Measurements from ENCODE around the gene MYH15.
"Not testable (repeated sequence)": the region's sequence is repeated elsewhere in the genome, so short reads cannot be mapped to it uniquely, and the experiment has no call there.

Gene MYH15

DNA sequence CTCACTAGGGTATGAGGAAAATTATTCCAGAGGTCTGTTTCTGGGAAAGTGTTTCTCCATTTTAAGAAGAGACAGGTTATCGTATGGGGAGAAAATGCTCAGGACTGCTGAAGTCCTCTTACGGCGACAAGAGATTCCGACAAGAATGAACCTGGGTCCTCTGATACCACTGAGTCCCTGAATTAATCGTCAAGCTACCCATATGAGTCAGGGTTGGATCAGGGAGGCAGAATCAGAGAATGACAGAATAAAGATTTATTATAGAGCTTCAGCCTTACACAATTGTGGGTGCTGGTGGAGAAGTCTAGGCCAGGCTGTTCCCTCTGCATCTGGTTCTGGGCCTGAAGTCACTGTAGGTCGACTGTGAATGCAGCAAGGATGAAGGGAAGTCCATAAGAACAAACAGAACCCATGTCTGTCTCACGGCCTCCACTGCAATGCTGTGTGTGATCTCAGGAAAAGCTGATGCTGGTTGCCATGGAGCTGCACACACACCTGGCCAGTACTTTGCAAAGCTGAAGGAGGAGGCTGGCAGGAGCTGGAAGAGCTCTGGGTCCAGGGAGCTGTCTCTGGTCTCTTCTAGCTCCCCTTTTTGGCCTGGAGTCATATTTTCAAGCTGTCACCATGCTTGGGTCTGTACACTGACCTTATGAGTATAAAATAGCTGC lies 130.1 kb downstream of the MYH15 start:
- no peak for DNase-seq

DNA sequence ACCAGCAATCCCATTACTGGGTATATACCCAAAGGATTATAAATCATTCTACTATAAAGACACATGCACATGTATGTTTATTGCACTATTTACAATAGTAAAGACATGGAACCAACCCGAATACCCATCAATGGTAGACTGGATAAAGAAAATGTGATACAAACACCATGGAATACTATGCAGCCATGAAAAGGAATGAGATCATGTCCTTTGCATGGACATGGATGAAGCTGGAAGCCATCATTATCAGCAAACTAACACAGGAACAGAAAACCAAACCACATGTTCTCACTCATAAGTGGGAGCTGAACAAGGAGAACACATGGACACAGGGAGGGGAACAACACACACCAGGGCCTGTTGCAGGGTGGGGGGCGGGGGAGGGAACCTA lies 131.4 kb downstream of the MYH15 start:
- not testable (repeated sequence) for DNase-seq

DNA sequence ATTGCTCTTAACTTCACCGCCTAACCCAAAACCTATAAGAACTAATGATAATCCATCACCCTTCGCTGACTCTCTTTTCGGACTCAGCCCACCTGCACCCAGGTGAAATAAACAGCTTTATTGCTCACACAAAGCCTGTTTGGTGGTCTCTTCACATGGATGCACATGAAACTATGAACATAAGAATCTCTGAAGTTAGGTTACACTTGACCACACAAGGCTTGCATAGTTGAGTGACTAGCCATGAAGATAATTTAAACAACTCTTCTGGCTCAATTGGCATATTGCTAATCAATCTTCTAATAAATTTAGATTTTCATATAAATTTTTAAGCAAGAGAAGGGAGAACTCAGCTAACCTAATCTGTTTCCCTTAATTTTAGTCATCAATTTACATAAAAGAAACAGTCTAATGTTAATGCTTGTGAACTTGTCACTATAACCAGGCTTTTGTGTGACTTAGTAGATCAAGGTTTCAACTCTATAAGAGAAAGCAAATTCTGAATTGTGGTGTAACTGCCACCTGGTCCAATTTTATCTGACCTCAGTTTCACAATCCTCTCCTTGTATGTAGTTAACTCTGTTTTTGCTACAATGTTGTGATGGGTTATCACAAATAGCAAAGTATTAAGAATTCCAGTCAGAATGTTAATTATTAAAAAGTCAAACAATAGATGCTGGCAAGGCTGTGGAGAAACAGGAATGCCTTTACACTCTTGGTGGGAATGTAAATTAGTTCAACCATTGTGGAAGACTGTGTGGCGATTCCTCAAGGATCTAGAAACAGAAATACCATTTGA lies 132.0 kb downstream of the MYH15 start:
- no peak for DNase-seq

DNA sequence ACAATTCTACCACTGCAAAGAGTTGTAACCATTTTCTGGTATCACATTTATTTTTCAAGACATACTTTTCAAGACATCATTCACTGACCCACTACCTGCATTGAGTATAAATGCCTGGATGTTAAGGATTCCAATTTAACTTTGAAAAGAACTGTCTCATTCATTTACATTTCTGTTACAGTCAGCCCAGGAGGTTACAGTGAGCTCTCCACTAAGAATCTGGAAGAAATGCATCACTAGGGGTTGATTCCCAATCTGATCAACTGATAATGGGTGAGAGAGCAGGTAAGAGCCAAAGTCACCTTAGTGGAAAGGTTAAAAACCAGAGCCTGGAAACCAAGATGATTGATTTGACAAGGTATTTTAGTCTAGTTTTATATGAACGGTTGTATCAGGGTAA lies 133.0 kb downstream of the MYH15 start:
- DNase-seq: no peak

DNA sequence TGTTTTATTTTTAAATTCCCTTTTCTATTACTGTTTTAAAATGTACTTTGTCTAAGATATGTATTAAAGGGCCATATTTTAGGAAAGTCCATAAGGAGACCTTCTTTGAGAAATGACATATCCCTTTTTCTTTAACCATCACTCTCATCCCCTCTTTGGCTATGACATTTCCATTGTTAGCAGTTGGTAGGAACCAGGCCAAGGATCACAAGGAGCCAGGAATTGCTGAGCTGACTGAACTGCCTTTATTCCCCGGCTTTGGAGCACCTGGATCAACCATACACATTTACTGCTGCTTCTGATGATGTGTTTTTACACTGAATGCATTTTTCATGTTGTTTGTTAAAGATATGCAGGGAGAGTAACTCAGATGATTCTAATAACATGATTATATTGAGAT lies 134.4 kb downstream of the MYH15 start:
- no peak for DNase-seq

DNA sequence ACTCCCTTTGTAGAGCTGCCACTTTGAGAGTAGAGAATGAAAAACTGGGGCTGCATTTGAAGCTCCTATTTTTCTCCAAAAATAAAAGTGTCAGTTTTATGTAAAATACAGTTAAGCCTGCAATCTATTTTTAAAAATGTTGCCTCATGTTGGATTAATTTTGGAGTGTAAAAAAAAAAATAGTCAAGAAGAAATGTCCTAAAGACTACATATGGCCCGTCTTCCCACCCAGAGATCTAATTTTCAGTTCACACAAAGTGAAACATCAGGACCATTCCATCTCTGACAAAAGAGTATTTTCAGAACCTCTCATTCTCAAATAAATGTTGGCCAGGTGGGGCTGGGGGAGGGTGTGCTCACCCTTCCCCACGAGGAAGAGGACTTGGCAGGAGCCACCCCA lies 151.4 kb downstream of the MYH15 start:
- DNase-seq: no peak

DNA sequence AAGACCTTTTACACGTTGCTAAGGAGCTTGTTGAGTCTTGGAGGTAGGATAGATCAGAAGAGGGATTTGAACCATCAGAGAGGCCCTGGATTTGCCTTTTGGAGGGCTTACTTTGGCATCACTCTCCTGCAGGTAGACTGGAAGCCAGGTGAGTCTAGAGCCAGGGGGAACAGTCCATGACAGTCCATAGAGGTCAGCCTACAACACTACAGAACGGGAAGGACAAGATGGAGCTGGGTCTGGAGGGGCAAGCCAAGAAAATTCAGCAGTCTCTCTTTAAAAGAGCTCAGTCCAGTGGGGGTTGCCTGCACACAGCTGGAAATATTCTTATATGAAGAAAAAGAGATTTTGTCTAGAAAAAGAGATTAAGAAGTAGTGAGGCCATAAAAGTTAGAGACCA lies 153.4 kb downstream of the MYH15 start:
- no peak for DNase-seq

DNA sequence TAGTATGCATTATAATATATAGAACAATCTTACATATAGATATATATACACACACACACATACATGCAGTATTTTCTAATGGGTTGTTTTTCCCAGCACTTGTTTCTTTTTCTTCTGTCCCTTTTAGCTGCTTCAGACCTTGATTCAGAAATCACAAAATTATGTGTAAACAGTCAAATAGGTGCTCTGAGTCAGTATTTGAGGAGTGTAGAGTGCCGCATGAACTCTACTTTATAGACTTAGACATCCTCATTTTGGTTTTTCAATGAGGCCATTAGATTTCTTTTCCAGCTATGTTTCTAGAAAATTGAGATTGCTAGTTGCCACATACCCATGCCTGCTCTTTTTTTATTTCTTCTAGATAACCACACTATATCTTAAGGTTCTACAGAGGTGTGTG lies 155.8 kb downstream of the MYH15 start:
- no peak for DNase-seq

DNA sequence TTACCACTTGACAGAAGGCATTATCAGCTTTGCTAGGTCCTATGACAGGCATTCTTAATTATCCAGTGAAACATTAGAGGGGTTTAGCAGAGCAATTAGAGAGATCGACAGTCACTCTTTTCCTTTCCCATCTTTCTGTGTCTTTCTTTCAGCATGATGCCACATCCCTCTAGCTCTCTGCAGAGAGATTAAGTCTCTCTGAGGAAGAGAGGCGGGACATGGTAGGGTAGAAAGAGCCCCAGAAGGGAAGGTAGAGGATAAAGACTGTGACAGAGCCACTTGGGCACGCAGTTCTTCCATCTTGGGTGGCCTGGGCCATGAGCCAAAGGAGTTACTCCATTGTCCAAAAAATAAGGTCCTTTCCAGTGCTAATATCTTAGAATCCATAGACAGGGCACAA lies 158.2 kb downstream of the MYH15 start:
- no peak for DNase-seq

DNA sequence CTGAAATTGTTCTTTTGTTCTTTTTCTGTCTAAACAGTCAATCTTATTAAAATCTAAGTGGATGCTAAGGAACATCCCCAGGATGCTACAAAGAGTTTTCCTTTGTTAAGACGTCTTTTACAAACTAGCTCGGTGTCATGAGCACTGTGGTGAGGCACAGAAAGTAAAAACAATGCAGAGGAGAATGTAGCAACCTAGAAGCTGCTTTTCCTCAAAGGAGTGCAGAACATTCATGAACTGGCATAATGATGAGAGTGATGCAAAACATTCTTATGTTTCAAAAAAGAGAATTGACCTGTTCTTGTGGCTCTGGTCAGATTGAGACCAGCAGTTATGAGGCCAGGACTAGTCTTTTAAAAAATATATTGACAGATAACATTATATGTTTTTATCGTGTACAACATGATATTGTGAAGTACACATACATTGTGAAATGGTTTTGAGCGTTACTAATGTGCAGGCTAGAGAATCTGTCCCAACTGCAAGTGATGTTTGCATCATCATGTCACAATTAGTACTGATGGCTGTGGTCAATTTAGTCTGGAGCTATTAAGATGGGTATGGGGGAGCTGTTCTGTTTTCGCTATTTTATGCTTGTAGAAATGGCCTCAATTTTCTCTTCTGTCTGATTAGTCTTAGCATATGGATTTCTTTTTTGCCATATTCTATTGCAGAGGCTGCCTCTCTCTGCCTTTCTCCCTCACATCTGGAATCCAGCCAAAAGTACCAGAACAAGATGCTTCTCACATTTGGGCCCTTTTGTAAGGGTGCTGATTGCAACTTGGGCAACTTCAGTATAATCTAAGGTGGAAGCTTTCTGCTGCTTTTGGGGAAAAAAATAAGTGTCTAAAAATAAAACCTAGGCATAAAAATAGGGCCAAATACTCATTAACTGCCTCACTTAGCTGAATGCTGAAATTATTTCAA lies 163.8 kb downstream of the MYH15 start:
- no peak for DNase-seq

DNA sequence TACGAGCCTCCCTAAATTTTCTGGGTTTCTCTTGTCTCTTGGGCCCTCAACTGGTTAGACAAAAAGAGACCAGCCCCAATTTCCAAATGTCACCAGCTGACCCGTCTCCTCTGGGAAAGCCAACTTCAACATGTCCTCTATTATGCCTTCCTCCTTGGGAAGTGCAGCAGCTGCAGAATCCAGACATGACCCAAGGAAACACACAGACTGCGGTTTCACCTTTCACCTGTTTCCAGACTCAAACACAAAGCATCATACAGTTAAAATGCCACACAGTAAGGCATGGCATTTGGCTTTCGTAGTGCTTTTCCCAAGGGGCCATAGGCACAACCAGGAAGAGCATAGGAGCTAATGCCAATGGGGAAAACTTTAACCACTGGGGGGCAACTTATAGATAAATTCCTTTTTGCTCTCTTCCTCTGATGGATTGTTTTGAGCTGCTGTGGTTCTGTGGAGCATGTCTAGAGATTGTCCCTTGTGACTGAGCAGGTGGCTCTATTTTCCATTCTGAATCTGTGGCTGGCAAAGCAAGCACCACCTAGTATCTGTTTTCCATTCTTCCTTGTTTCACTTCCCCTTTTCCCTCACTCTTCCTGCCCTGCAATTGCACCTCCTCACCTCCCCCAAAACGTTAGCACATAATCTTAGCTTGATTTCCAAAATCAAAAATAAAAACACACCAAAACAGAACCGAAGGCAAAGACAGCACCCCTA lies 164.7 kb downstream of the MYH15 start:
- no peak for DNase-seq

DNA sequence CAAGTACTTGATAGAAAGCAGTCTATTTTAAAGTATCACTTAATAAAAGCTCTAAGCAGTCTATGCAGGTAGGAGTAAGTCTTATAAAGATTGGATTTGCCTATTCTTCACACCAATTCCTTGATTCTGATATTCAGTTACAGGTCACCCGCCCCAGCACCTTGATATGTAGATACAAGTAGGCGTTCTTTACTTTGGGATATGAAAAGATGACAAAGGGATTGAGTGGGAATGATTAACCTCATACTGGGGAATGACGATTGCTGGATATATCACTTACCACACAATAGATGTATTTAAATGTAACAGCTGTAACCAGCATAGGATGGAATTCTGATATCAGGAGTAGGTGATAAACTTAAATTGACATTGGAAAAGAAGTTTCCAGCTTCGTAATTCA lies 166.9 kb downstream of the MYH15 start:
- DNase-seq: no peak

DNA sequence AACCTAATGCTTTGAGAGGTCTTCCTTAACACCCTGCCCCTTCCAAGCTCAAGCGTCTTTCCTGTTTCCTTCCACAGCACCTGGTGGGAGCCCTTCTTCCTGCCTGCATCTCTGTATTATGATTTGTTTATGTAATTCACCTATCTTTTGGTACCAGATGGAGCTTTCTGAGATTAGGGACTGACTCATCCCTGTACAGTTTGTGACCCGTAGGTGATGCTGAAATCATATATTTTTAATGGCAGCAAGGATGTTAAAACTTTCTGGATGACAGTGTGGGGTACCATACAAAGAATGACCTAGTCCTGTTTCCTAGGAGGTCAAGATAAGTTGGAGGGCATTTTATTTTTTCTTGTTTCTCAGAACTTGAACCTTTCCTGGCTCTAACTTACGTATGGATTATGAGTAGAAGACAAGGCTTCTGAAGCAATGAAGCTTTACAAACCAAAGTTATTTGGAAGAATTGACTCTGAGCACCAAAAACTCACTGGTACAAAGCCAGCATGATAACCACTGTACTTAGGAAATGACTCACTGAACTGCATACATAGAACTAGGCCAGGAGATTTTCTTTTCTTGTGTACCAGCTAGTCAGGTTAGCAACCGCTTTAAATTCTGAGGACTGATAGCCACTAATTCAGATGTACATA lies 167.4 kb downstream of the MYH15 start:
- no peak for DNase-seq

DNA sequence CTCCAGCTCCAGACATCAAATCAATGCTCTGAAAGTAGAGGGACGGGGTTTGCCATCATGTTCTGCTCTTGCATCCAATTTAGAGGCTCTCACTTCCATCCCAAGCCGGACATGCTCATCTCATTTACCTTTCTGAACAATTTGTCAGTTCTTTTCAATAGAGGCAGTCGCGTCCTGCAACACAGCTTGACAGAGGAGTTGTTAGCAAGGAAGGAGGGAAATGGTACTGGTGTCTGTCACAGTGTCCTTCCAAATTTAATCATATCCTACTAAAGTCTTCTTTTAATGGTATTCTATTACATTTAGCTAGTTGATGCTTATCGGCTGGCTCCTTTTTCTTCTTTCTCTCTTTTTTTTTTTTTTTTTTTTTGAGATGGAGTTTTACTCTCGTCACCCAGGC lies 168.5 kb downstream of the MYH15 start:
- no peak for DNase-seq

DNA sequence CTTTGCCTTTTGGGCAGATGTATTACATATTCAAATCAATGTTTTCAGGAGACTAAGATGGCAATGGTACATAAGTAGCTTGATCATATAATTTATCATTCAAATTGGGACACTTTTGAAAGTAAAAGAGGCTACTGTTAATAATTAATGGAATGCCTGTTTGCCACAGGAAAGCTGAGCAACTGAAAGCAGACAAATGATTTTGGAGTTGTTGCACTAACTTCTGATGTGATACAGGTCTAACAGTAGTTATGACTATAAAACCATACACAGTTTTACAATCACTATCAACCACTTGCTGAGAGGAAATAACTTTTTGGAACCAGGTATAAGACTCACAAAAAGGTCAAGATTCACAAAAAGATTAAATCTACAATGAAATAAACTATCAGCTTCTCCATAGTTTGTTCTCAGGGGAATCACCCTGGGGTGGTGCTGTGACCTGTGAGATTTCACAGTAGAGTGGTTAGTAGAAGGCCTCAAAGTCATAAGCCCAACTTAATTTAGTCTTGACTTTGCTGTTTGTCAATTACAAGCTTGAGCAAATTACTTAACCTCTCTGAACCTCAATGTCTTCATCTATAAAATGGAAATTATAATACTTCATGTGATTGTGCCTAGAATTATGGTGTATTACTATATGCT lies 171.4 kb downstream of the MYH15 start:
- DNase-seq: no peak

DNA sequence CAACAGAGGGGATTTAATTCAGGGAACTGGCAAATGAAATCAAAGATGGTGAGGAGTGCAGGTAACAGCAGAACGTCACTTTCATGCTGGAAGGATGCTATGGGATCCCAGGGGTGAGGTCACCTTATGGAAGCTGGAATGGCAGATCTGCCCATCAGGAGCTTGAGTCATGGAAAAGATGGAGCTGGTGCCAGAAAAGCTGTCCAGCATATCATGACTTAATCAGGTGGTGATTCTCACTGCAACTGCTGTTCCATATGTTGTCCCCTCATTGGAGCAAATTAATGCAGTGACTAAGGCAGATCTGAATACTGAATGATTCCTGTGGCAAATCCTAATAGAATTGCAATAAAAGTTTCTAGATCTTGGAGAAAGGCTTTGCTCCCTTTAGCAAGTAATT lies 175.7 kb downstream of the MYH15 start:
- DNase-seq: no peak

DNA sequence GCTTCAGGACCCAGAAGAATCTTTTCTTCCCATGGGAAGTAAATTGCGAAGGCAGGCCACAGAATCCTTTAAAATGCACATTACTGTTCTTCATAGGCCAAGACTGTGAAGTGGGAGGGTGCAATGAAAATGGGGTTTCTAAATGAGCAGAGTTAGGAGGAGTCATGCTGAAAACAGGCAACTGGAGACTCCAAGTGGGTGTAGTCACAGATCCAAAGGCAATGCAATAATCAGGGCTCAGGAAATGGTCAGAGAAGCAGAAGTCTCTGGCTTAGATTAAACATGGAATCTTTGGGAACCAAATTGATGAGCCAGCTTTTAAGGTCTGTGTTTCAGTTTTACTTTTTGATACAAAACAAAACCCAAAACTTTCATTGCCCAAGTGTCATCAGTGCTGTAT lies 176.4 kb downstream of the MYH15 start:
- DNase-seq: no peak

DNA sequence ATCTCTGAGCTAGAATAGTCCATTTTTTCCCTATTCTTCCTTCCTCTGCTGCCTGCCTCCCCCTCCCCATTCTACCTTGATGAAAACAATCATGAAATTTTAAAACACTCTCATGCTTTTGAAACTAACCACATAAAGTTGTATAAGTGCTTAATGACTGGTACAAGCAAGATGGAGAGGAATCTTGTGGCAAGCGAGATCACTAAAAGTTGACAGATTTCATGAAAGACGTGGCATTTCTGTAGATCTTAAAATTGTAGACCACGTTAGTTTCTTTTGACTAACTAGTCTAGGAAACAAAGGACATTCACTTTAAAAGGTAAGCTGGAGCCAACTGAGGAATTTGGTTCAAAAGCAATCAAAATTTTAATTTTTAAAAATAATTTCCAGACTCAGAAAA lies 178.6 kb downstream of the MYH15 start:
- no peak for DNase-seq
